Testis (tissue), 3 donors: ENCODE results near the gene TCERG1L. TPM values are rescaled to one million over a fixed set of nuclear protein-coding genes. Genes with fewer than 3 reads are reported as not detected.

ENCODE experiments used
- DNase-seq: peaks from one replicate; pipeline ENCODE4 v3.0.0-alpha.2; 2019
- H3K27ac ChIP-seq, 2 donors: fragments of 200-600 bp; sonication (generic); one replicate each; pipeline ENCODE4 v1.5.1; 2019
- H3K27me3 ChIP-seq: fragments of 200-600 bp; sonication (generic); one replicate; pipeline ENCODE4 v1.5.1; 2019
- H3K36me3 ChIP-seq: fragments of 200-600 bp; sonication (generic); one replicate; pipeline ENCODE4 v1.5.1; 2017; ENCODE audit warnings: low read depth; ENCODE audit errors: missing control alignments
- H3K4me1 ChIP-seq: fragments of 200-600 bp; sonication (generic); one replicate; pipeline ENCODE4 v1.5.1; 2019
- H3K4me3 ChIP-seq, 2 donors: fragments of 200-600 bp; sonication (generic); one replicate each; pipeline ENCODE4 v1.5.1; 2017 to 2019
- H3K9me3 ChIP-seq: fragments of 200-600 bp; sonication (generic); one replicate; pipeline ENCODE4 v1.5.1; 2017
- POLR2A ChIP-seq: fragments of 450-650 bp; IDR thresholded peaks from one replicate; pipeline ENCODE4 v1.6.1; 2017; ENCODE audit warnings: antibody characterized with exemption, mild to moderate bottlenecking, moderate library complexity
- WGBS, 2 donors: methylation state at CpG; one replicate each; pipeline ENCODE4 v1.1.5; 2018; 5-methylcytosine and 5-hydroxymethylcytosine counted together
- intact Hi-C: fragments of 100-400 bp; cut with DNase I; formaldehyde crosslinking; loops from one replicate; pipeline ENCODE4 v1.15.1; 2023; ENCODE audit warnings: low total_unique reads
- polyA plus RNA-seq: library from polyadenylated mRNA; stranded (reverse); fragments of 350-450 nt; fragmentation: Illumina TruSeq; extraction: RNeasy Lipid Tissue Mini Kit (QIAGEN cat#74804); gene quantifications from one replicate; pipeline ENCODE4 v1.2.3, GENCODE V29; 2014; ENCODE audit warnings: low read depth, low replicate concordance; ENCODE audit not compliant: insufficient read depth
- total RNA-seq, 2 donors: library from RNA; depleted of rRNA; stranded (reverse); fragments of >200 nt; gene quantifications; one replicate each; pipeline ENCODE4 v1.2.3, GENCODE V29; 2016
- TF ChIP-seq, protein P1 (sequence below), 3 experiments: fragments of 450-650 bp in 2 of 3; fragments of 200-600 bp in 1 of 3; sonication (generic) in 1 of 3; IDR thresholded peaks; one replicate each; pipeline ENCODE4 v1.5.1; 2016 to 2019; ENCODE audit warnings: antibody characterized with exemption in 3 of 3, mild to moderate bottlenecking in 2 of 3, moderate library complexity in 1 of 3

TCERG1L gene
- total and polyA plus RNA-seq, 3 donors from 2014 or later = 3.0 to 8.3 (median 7.7) TPM

DNA sequence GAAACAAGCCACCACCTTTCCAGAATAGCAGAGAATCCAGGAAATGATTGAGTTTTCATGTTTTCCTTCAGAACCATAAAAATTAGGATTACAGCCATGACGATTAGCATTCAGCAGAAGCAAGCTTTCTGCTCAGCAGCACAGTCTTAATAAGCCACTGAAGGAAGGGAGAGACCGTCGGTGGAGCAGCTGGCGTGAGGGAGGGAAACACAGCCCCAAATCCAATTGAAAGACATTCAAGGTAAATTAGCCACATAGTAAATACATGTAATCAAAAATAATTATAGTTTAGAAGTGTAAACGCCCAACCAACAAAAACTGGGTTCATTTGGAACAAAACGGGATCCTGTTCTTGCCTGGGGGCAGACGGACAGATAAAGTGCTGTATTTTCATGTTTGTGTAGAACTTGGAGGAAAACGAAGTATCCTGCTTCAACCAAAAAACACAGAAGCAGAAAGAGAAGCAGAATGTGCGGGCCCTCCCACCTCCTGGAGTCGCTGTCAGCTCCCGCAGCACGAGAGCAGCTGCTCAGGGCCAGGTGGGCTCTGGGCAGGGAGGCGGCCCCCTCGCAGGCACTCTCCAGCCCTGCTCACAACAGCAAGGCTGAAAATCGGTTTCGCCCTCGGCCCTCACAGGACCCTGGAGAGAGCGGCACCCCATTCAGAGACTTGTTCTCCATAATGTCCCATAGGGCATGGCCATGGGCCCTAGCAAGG lies 84.9 kb downstream of the TCERG1L start:
- WGBS, 2 donors = 60 to 63% methylated on average over 17 to 18 of the region's 18 CpGs
- no peak overlapping the region for H3K4me3 ChIP-seq
- no peaks in the 10 kb centered on the region for H3K9me3 ChIP-seq
- intact Hi-C loops = no loop called here
- H3K27me3 ChIP-seq = no peaks in the 10 kb centered on the region
- H3K36me3 ChIP-seq = no peaks in the 10 kb centered on the region
- H3K4me1 ChIP-seq = no peaks in the 10 kb centered on the region
- H3K27ac ChIP-seq = no peak overlapping the region
- TF ChIP-seq, protein P1, sequence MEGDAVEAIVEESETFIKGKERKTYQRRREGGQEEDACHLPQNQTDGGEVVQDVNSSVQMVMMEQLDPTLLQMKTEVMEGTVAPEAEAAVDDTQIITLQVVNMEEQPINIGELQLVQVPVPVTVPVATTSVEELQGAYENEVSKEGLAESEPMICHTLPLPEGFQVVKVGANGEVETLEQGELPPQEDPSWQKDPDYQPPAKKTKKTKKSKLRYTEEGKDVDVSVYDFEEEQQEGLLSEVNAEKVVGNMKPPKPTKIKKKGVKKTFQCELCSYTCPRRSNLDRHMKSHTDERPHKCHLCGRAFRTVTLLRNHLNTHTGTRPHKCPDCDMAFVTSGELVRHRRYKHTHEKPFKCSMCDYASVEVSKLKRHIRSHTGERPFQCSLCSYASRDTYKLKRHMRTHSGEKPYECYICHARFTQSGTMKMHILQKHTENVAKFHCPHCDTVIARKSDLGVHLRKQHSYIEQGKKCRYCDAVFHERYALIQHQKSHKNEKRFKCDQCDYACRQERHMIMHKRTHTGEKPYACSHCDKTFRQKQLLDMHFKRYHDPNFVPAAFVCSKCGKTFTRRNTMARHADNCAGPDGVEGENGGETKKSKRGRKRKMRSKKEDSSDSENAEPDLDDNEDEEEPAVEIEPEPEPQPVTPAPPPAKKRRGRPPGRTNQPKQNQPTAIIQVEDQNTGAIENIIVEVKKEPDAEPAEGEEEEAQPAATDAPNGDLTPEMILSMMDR (IDR thresholded peaks at IDR 0.05) = no peak
- TF ChIP-seq POLR2A = no peak
- DNase-seq = no peak

DNA sequence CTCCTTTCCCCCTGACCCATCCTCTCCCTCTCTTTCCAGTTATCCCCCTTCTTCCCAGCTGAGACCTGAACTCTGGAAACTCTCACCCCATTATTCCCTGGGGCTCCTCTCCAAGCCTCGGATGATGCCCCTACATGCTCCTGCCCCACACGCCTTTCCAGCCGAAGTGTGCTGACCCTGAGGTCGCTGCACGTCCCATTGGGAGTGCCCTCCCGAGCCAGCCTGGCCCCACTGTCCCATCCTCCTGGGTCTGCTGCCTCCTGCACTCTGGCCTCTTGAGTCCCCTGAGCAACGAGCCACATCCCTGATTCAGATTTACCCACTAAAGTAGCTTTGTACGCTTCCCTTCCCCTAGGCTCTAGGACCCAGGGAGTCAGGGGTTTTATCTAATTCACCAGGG lies 87.4 kb downstream of the TCERG1L start:
- no peaks in the 10 kb centered on the region for H3K27me3 ChIP-seq
- TF ChIP-seq POLR2A = no peak
- H3K27ac ChIP-seq = no peak overlapping the region
- intact Hi-C loops = no loop called here
- no peaks in the 10 kb centered on the region for H3K4me1 ChIP-seq
- H3K36me3 ChIP-seq = no peaks in the 10 kb centered on the region
- H3K4me3 ChIP-seq = no peak overlapping the region
- H3K9me3 ChIP-seq = no peaks in the 10 kb centered on the region
- no peak for DNase-seq
- 80 to 84% methylated on average over 8 of the region's 8 CpGs for WGBS, 2 donors

DNA sequence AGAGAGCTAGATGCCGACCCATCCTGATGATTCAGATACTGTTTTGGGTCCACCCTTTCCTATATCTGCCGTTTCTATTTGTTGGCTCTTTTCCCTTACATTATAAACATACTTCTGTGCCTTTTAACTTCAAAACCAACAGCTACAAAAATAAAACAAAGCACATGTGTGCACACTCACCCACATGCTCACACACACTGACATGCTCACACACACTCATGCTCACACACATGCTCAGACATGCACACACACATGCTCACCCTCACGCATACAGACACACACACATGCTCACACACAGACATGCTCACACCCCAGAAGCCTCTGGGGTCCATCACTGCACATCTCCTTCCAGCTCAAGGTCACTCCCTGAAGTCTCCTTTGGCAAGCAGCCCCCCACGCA lies 88.1 kb downstream of the TCERG1L start:
- DNase-seq = no peak
- no peaks in the 10 kb centered on the region for H3K27me3 ChIP-seq
- intact Hi-C loops = no loop called here
- H3K4me1 ChIP-seq = no peaks in the 10 kb centered on the region
- H3K9me3 ChIP-seq = no peaks in the 10 kb centered on the region
- no peak overlapping the region for H3K4me3 ChIP-seq
- no peaks in the 10 kb centered on the region for H3K36me3 ChIP-seq
- no peak overlapping the region for H3K27ac ChIP-seq
- WGBS, 2 donors = 52 to 53% methylated on average over 4 of the region's 4 CpGs
- TF ChIP-seq POLR2A = no peak
- TF ChIP-seq, protein P1 (IDR thresholded peaks at IDR 0.05) = no peak

DNA sequence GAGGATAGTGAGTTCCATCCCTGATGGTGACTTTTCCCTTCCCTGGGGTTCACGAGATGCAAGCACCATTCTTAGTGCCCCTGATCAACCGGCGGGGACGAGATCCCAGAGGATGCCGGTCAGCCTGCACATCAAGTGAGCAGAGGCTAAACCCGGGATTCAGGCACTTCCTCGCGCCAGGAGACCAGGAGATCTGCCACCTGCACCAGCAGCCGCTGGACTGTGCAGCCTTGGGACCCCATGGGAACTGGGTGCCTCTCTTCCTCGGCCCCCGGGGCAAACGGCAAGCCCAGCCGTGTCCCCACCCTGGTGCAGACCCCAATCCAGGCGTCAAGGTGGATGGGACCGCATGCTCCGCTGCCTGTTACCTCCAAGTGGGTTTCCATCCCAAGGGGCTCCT lies 88.5 kb downstream of the TCERG1L start:
- DNase-seq = no peak
- H3K27ac ChIP-seq = no peak overlapping the region
- 93% methylated on average over 7 to 16 of the region's 16 CpGs for WGBS, 2 donors
- no peaks in the 10 kb centered on the region for H3K4me1 ChIP-seq
- H3K27me3 ChIP-seq = no peaks in the 10 kb centered on the region
- no peak for TF ChIP-seq POLR2A
- TF ChIP-seq, protein P1 (IDR thresholded peaks at IDR 0.05) = no peak
- no peaks in the 10 kb centered on the region for H3K36me3 ChIP-seq
- intact Hi-C loops = no loop called here
- no peak overlapping the region for H3K4me3 ChIP-seq
- no peaks in the 10 kb centered on the region for H3K9me3 ChIP-seq

DNA sequence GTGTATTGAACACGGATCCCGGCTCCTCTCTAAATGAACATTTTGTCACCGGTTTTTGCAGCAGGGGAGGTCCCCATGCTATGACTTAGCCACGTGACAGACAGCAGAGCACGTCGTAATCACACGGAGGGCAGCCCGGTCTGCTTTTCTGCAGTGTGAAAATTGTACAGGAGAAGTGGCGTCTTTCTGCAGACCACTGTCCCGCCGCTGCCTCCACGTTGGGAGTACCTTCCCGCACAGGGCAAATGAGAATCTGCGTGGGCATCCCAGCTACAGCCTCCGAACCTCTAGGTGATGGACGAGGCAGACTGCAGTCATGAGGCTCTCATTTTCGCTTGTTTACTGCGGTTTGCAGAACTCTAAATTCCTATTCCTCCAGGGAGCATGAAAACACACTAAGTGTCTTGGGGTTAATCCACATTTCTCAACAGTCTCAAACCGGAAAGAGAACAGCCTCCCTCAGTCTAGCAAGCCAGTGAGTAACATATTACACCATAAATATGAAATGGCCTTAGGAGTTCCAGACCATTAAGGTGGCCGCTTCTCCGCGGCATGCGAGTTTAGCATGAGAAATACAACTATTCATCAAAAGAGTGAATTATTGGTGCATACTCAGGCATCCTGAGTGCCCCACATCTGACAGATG lies 89.8 kb downstream of the TCERG1L start:
- Histone ChIP-seq H3K4me1 (no peaks in the 10 kb centered on the region), H3K4me3 (no peak overlapping the region), H3K36me3 (no peaks in the 10 kb centered on the region), H3K27ac (no peak overlapping the region), H3K9me3 (no peaks in the 10 kb centered on the region), H3K27me3 (no peaks in the 10 kb centered on the region)
- 91 to 94% methylated on average over 23 of the region's 23 CpGs for WGBS, 2 donors
- intact Hi-C loops = no loop called here
- TF ChIP-seq POLR2A = no peak
- TF ChIP-seq, protein P1 (IDR thresholded peaks at IDR 0.05) = no peak
- DNase-seq = no peak
